Activated T-cell treated with anti-CD3 and anti-CD28 coated beads, Interleukin-2, amount 50 U/mL, for 72 hours (primary cell): ENCODE data around the gene SUN5. TPM values are rescaled to one million over a fixed set of nuclear protein-coding genes. Genes with fewer than 3 reads are reported as not detected.
"Not testable (repeated sequence)": the region's sequence is repeated elsewhere in the genome, so short reads cannot be mapped to it uniquely, and the experiment has no call there.

Source experiments
- ATAC-seq, 2 donors: fragments of 150-1000 bp; cut with Tn5 transposase; replicated peaks in 1 of 2; 2 replicates each; pipeline ENCODE4 v1.10.0; 2021; ENCODE audit warnings: moderate library complexity in 2 of 2, mild to moderate bottlenecking in 1 of 2
- DNase-seq, 2 donors: peaks; one replicate each; pipeline ENCODE4 v3.0.0; 2021 to 2022; ENCODE audit warnings: mixed read lengths in 1 of 2
- H3K27ac Mint-ChIP-seq: one replicate; pipeline ENCODE4 v1.8.0; 2022; ENCODE audit warnings: mild to moderate bottlenecking, moderate library complexity, mixed read lengths
- H3K27me3 Mint-ChIP-seq: one replicate; pipeline ENCODE4 v1.8.0; 2022; ENCODE audit warnings: low read depth, mixed read lengths
- H3K36me3 Mint-ChIP-seq, 2 donors: one replicate each; pipeline ENCODE4 v1.8.0; 2022; ENCODE audit warnings: mixed read lengths in 2 of 2, mild to moderate bottlenecking in 1 of 2; ENCODE audit not compliant: insufficient read depth in 2 of 2
- H3K4me1 Mint-ChIP-seq: one replicate; pipeline ENCODE4 v1.8.0; 2022; ENCODE audit warnings: low read depth, mixed read lengths
- H3K4me3 Mint-ChIP-seq, 2 donors: one replicate each; pipeline ENCODE4 v1.8.0; 2022; ENCODE audit warnings: mild to moderate bottlenecking in 2 of 2, mixed read lengths in 2 of 2, moderate library complexity in 2 of 2
- H3K9me3 Mint-ChIP-seq, 2 donors: one replicate each; pipeline ENCODE4 v1.8.0; 2022; ENCODE audit warnings: mixed read lengths in 2 of 2
- total RNA-seq, 2 donors: library from RNA; stranded (reverse); gene quantifications; one replicate each; pipeline ENCODE4 v1.2.3, GENCODE V29; 2022

The SUN5 gene
- total RNA-seq, 2 donors from 2014 or later = not detected

- no peak overlapping the region for H3K27ac Mint-ChIP-seq
- ATAC-seq = no peak
- DNase-seq = no peak
- no peaks in the 10 kb centered on the region for H3K27me3 Mint-ChIP-seq
- peaks cover 5 to 7% of the 10 kb centered on the region in 2 donors for H3K9me3 Mint-ChIP-seq
- no peak overlapping the region for H3K4me3 Mint-ChIP-seq
- H3K4me1 Mint-ChIP-seq = peaks cover 51% of the 10 kb centered on the region
- peaks cover 7 to 10% of the 10 kb centered on the region in 2 donors for H3K36me3 Mint-ChIP-seq
Observed at GRCh38 chr20:32962053-32962452, 42.2 kb downstream of the SUN5 start.

- H3K27ac Mint-ChIP-seq = no peak overlapping the region
Observed at GRCh38 chr20:32960849-32961731, 43.1 kb downstream of the SUN5 start.

GRCh38 chr20:32960222-32960518 is 44.1 kb downstream of the SUN5 start:
- ATAC-seq (no peak), DNase-seq (no peak)
- Mint-ChIP-seq H3K4me1 (peaks cover 33% of the 10 kb centered on the region), H3K4me3 (no peak overlapping the region), H3K36me3 (peaks cover 10 to 19% of the 10 kb centered on the region in 2 donors), H3K9me3 (peaks cover 9 to 12% of the 10 kb centered on the region in 2 donors), H3K27ac (no peak overlapping the region), H3K27me3 (no peaks in the 10 kb centered on the region)

More at GRCh38 chr20:32960849-32961731, 43.1 kb downstream of the SUN5 start:
- no peak for ATAC-seq
- no peak for DNase-seq
- Mint-ChIP-seq H3K4me1 (peaks cover 42% of the 10 kb centered on the region), H3K4me3 (no peak overlapping the region), H3K9me3 (peaks cover 8 to 9% of the 10 kb centered on the region in 2 donors), H3K36me3 (peaks cover 10 to 16% of the 10 kb centered on the region in 2 donors), H3K27me3 (no peaks in the 10 kb centered on the region)

- Mint-ChIP-seq H3K9me3 (peaks cover 9 to 12% of the 10 kb centered on the region in 2 donors), H3K27ac (no peak overlapping the region), H3K36me3 (peaks cover 10 to 19% of the 10 kb centered on the region in 2 donors), H3K27me3 (no peaks in the 10 kb centered on the region), H3K4me3 (no peak overlapping the region), H3K4me1 (peaks cover 31% of the 10 kb centered on the region)
- ATAC-seq (no peak), DNase-seq (no peak)
Observed at GRCh38 chr20:32959351-32960221, 44.6 kb downstream of the SUN5 start.

- Mint-ChIP-seq H3K4me1 (peaks cover 25% of the 10 kb centered on the region), H3K27me3 (no peaks in the 10 kb centered on the region), H3K36me3 (peaks cover 11 to 23% of the 10 kb centered on the region in 2 donors)
Observed at GRCh38 chr20:32958574-32958973, 45.7 kb downstream of the SUN5 start.

GRCh38 chr20:32957459-32957858 is 46.8 kb downstream of the SUN5 start:
- peaks cover 13 to 17% of the 10 kb centered on the region in 2 donors for H3K9me3 Mint-ChIP-seq
- no peak overlapping the region for H3K27ac Mint-ChIP-seq
- no peak overlapping the region for H3K4me3 Mint-ChIP-seq

More at GRCh38 chr20:32958574-32958973, 45.7 kb downstream of the SUN5 start:
- Mint-ChIP-seq H3K9me3 (peaks cover 11 to 12% of the 10 kb centered on the region in 2 donors), H3K4me3 (no peak overlapping the region), H3K27ac (no peak overlapping the region)
- no peak for DNase-seq
- no peak for ATAC-seq

GRCh38 chr20:32950539-32950938 is 53.7 kb downstream of the SUN5 start:
- peak overlapping the region; percentile 15 to 52 for H3K4me3 Mint-ChIP-seq
- H3K36me3 Mint-ChIP-seq, H3K27me3 Mint-ChIP-seq, H3K9me3 Mint-ChIP-seq, DNase-seq, ATAC-seq: not testable (repeated sequence)
- peaks cover 51% of the 10 kb centered on the region for H3K4me1 Mint-ChIP-seq
- peak overlapping the region; percentile 76 for H3K27ac Mint-ChIP-seq

More at GRCh38 chr20:32957459-32957858, 46.8 kb downstream of the SUN5 start:
- no peak for DNase-seq
- no peaks in the 10 kb centered on the region for H3K27me3 Mint-ChIP-seq
- H3K4me1 Mint-ChIP-seq = peaks cover 19% of the 10 kb centered on the region
- ATAC-seq = no peak
- peaks cover 11 to 23% of the 10 kb centered on the region in 2 donors for H3K36me3 Mint-ChIP-seq

GRCh38 chr20:32946629-32947028 is 57.6 kb downstream of the SUN5 start:
- DNase-seq (no peak), ATAC-seq (peak; percentile 52 to 60)
- Mint-ChIP-seq H3K4me1 (peaks cover 54% of the 10 kb centered on the region), H3K27ac (peak overlapping the region; percentile 93), H3K27me3 (no peaks in the 10 kb centered on the region), H3K4me3 (peak overlapping the region; percentile 45 to 55), H3K36me3 (no peaks in the 10 kb centered on the region), H3K9me3 (no peaks in the 10 kb centered on the region)

- Mint-ChIP-seq H3K36me3 (no peaks in the 10 kb centered on the region), H3K27ac (peak overlapping the region; percentile 93), H3K27me3 (no peaks in the 10 kb centered on the region), H3K9me3 (no peaks in the 10 kb centered on the region), H3K4me3 (peak overlapping the region; percentile 45 to 46), H3K4me1 (peaks cover 47% of the 10 kb centered on the region)
- ATAC-seq = peak; percentile 86 to 90
- peak in 1 of 2 donors; percentile 45 for DNase-seq
Observed at GRCh38 chr20:32945710-32946221, 58.5 kb downstream of the SUN5 start.

GRCh38 chr20:32943490-32944052 is 60.7 kb downstream of the SUN5 start:
- H3K36me3 Mint-ChIP-seq = no peaks in the 10 kb centered on the region
- DNase-seq = no peak
- peaks cover 34% of the 10 kb centered on the region for H3K4me1 Mint-ChIP-seq
- H3K9me3 Mint-ChIP-seq = no peaks in the 10 kb centered on the region
- no peaks in the 10 kb centered on the region for H3K27me3 Mint-ChIP-seq
- no peak overlapping the region for H3K27ac Mint-ChIP-seq
- no peak for ATAC-seq
- no peak overlapping the region for H3K4me3 Mint-ChIP-seq

GRCh38 chr20:32941155-32941885 is 62.9 kb downstream of the SUN5 start:
- Mint-ChIP-seq H3K4me3 (no peak overlapping the region), H3K9me3 (no peaks in the 10 kb centered on the region)

GRCh38 chr20:32934580-32934979 is 69.7 kb downstream of the SUN5 start:
- Mint-ChIP-seq H3K4me1 (peaks cover 6% of the 10 kb centered on the region), H3K27ac (no peak overlapping the region), H3K36me3 (no peaks in the 10 kb centered on the region), H3K27me3 (no peaks in the 10 kb centered on the region), H3K9me3 (peaks cover 0 to 1% of the 10 kb centered on the region in 2 donors), H3K4me3 (no peak overlapping the region)
- ATAC-seq = no peak
- no peak for DNase-seq

More at GRCh38 chr20:32941155-32941885, 62.9 kb downstream of the SUN5 start:
- peaks cover 27% of the 10 kb centered on the region for H3K4me1 Mint-ChIP-seq
- H3K36me3 Mint-ChIP-seq = no peaks in the 10 kb centered on the region
- DNase-seq (no peak), ATAC-seq (no peak)
- no peaks in the 10 kb centered on the region for H3K27me3 Mint-ChIP-seq
- H3K27ac Mint-ChIP-seq = no peak overlapping the region
